GM21423 (cell line): ENCODE measurements around the gene PKNOX1.
"Not testable (repeated sequence)": the region's sequence is repeated elsewhere in the genome, so short reads cannot be mapped to it uniquely, and the experiment has no call there.

Experiments used
- ATAC-seq: cut with Tn5 transposase; IDR thresholded peaks from one replicate; pipeline ENCODE4 v1.9.1; 2021; ENCODE audit warnings: mild to moderate bottlenecking, moderate library complexity; ENCODE audit not compliant: unreplicated experiment

Gene PKNOX1

GRCh38 chr21:42949094-42949755 lies 25.1 kb upstream of the PKNOX1 start:
- ATAC-seq: not testable (repeated sequence)

- not testable (repeated sequence) for ATAC-seq
These were observed 23.2 kb upstream of the PKNOX1 start for GRCh38 chr21:42951193-42951592.

GRCh38 chr21:42956824-42957630 lies 17.3 kb upstream of the PKNOX1 start:
- peak; percentile 97 for ATAC-seq

GRCh38 chr21:42958122-42958521 lies 16.2 kb upstream of the PKNOX1 start:
- ATAC-seq: not testable (repeated sequence)

- ATAC-seq: no peak
These were observed 14.6 kb upstream of the PKNOX1 start for GRCh38 chr21:42959728-42960127.

- ATAC-seq: no peak
These were observed 11.9 kb upstream of the PKNOX1 start for GRCh38 chr21:42962380-42963007.

GRCh38 chr21:42964086-42964485 lies 10.3 kb upstream of the PKNOX1 start:
- no peak for ATAC-seq

- no peak for ATAC-seq
These were observed 9.7 kb upstream of the PKNOX1 start for GRCh38 chr21:42964546-42965210.

GRCh38 chr21:42965211-42965560 lies 9.2 kb upstream of the PKNOX1 start:
- no peak for ATAC-seq

- not testable (repeated sequence) for ATAC-seq
These were observed 6.7 kb upstream of the PKNOX1 start for GRCh38 chr21:42967616-42968015.

- no peak for ATAC-seq
These were observed 5.2 kb upstream of the PKNOX1 start for GRCh38 chr21:42969193-42969600.

GRCh38 chr21:42970946-42971653 lies 3.3 kb upstream of the PKNOX1 start:
- ATAC-seq: no peak

GRCh38 chr21:42971897-42972275 lies 2.5 kb upstream of the PKNOX1 start:
- ATAC-seq: no peak

GRCh38 chr21:42973309-42973990 lies 912 bp upstream of the PKNOX1 start:
- no peak for ATAC-seq

GRCh38 chr21:42974832-42975820 lies 764 bp downstream of the PKNOX1 start:
- peak; percentile 19 for ATAC-seq

GRCh38 chr21:42975886-42976608 lies 1.7 kb downstream of the PKNOX1 start:
- no peak for ATAC-seq

GRCh38 chr21:42980312-42981213 lies 6.2 kb downstream of the PKNOX1 start:
- no peak for ATAC-seq

- ATAC-seq: no peak
These were observed 6.8 kb downstream of the PKNOX1 start for GRCh38 chr21:42981214-42981523.
